Activated effector memory CD4-positive, alpha-beta T cell treated with anti-CD3 and anti-CD28 coated beads, Interleukin-2, amount 50 U/mL, for 16 hours (primary cell): ENCODE measurements around the gene CCDC39.

ENCODE experiments used
- DNase-seq: peaks from one replicate; pipeline ENCODE4 v3.0.0-alpha.2; 2020

The CCDC39 gene

GRCh38 chr3:180679178-180680096, at the start of gene CCDC39:
TSS of gene CCDC39 (minus strand) at chr3:180679489. CDS start at chr3:180679380, 109 bp downstream.
- DNase-seq: peak; percentile 82

GRCh38 chr3:180720012-180720411, 40.7 kb upstream of the CCDC39 start:
- no peak for DNase-seq

- DNase-seq: no peak
These were observed 28.6 kb upstream of the CCDC39 start for GRCh38 chr3:180707896-180708295.

- no peak for DNase-seq
These were observed 26.3 kb upstream of the CCDC39 start for GRCh38 chr3:180705619-180706018.

DNA sequence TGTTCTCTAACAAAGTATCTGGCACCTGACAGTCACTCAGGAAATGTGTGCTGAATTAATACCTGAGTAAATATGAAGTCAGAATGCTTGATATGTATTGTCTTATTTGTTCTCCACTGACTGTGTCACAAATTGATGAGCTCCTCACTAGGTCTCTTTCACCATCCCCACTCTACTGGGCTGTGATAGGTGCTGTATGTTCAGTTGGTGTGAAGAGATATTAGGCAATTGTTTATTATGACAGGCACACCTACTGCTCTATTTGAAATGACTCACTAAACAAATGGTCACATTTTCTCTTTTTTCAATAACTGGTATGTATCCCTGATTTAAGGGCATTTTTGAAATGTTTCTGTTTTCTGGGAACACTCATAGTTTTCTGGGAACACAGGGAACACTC, 25.2 kb upstream of the CCDC39 start:
- DNase-seq: no peak

DNA sequence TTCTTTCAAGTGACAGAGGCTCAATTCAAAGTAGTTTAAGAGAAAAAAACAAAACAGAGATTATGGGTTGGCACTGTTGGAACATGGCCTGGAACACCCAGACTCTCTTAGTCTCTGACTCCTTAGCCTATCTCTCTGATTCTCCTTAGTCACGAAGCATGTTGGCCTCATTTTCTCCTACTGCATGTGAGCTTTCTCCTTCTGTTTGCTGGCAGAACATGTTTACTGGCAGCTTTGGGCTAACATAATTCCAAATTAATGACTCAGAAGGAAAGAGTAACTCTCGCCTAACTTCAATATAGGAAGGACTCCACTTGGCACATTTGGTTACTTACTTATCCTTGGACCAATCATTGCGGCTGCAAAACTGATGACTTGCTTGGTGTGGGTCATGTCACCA, 21.7 kb upstream of the CCDC39 start:
- no peak for DNase-seq

GRCh38 chr3:180698760-180699270, 19.5 kb upstream of the CCDC39 start:
- DNase-seq: no peak

DNA sequence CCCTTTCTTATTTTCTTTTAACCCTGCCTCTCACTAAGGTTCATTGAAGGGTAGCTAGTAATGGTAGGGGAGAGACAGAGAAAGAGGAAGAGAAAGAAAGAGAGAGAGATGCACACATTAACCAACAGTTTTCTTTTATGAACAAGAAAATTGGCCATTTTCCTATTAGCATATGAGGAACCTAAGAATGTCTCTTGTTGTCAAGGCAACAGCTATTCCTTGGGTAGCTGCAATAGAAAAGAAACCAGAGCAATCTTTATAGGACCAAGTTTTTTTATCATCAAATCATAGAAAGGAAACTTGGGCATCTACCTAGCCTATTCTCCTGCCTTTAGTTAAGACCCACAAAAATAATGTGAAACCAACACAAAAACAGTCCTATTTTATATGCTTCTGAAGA, 15.0 kb upstream of the CCDC39 start:
- DNase-seq: no peak

DNA sequence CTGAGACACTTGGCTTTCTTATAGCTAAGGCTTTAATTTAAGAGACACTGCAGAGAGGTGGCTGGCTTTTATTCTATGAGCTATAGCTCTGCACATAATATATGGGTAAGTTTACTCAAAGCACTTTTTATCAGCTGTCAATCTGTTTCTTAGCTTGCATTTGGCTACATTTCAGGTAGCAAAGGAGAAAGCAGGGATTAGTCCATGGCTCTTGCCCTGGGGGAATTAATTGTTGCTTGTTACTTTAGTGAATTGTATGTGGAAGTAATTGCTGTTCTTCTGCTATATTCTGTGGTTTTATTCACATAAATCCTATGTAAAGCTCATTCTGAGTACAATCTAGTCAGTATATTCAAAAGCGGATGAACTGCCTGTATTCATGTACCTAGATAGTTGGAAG, 14.4 kb upstream of the CCDC39 start:
- no peak for DNase-seq

- no peak for DNase-seq
These were observed 10.8 kb upstream of the CCDC39 start for GRCh38 chr3:180690061-180690460.

- DNase-seq: no peak
These were observed 5.5 kb upstream of the CCDC39 start for GRCh38 chr3:180684807-180685206.

- no peak for DNase-seq
These were observed 4.5 kb upstream of the CCDC39 start for GRCh38 chr3:180683816-180684215.

GRCh38 chr3:180680097-180680430, 775 bp upstream of the CCDC39 start:
- peak; percentile 64 for DNase-seq

DNA sequence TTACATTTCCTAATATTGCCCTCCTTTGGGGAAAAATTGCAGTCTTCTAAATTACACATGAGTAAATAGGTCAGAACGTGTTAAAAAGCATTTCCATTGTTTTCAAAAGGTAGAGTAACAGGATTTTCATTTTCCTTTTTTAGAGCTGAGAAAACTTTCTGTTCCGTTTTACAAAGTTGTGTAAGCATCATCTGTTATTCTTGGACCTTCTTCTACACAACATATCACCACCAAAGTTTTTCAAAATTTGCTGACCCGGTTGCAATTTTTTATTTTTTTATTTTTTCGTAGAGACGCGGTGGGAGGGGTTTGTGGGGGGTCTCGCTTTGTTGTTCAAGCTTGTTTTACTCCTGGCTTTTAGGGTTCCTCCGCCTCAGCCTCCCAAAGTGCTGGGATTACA, 1.1 kb downstream of the CCDC39 start:
- DNase-seq: no peak

DNA sequence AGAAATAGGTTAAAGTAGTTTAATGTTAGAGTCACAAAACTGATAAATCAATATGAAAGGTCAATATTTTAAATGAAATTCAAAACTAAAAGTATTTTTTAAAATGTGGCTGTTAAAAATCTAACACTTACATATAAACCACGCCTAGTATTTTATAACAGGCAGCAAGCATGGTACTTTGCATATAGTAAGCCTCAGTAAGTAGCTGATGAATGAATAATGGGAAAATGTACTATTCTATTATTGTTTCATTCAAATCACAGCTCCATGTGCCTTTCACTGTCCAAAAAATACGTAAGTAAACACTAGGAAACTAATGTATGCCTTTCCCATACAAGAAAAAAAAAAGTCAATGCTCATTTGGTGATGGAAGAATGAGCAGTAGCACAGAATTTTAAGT, 17.8 kb downstream of the CCDC39 start:
- no peak for DNase-seq

GRCh38 chr3:180657094-180657493, 22.2 kb downstream of the CCDC39 start:
- no peak for DNase-seq

DNA sequence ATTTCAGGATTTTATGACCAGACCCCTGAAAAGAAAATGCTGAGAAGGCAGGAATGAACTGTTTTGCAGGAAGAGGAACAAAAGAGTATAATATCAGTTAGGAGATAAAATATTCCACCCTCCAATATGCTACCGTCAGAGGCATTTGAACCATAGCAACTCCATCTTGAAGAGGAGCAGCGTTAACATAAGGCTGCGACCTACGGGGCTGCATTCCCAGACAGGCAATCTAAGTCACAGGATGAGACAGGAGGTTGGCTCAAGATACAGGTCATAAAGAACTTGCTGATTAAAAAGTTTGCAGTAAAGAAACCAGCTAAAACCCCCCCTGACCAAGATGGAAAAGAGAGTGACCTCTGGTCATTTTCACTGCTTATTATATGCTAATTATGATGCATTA, 22.9 kb downstream of the CCDC39 start:
- no peak for DNase-seq

- DNase-seq: no peak
These were observed 33.0 kb downstream of the CCDC39 start for GRCh38 chr3:180646187-180646790.

- DNase-seq: no peak
These were observed 38.3 kb downstream of the CCDC39 start for GRCh38 chr3:180640987-180641386.

- DNase-seq: no peak
These were observed 45.6 kb downstream of the CCDC39 start for GRCh38 chr3:180633722-180634121.

GRCh38 chr3:180631317-180631716, 48.0 kb downstream of the CCDC39 start:
- DNase-seq: no peak

- no peak for DNase-seq
These were observed 48.9 kb downstream of the CCDC39 start for GRCh38 chr3:180630371-180630770.

DNA sequence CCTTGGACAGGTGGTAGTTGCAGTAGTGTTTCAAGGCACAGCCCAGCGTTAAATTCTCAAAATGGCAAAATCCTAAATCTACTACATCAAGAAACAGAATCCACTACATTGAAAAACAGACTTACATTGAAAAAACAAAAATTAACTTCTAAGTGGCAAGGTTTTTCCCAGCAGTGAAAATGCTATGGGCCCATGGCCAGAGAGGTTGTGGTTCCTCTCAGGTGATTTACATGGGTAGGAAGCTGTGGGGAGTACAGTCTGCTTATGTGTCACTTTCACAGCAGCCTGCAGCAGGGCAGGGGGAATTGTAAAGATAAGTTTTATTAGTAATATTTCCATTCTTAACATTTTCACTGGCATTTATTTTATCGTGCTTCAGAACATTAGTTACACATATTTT, 52.4 kb downstream of the CCDC39 start:
- no peak for DNase-seq

GRCh38 chr3:180624714-180625113, 54.6 kb downstream of the CCDC39 start:
- DNase-seq: no peak
